K562 treated with DMSO at 1 percent for 24 hours (cell line): ENCODE measurements around the gene SLC16A14. TPM values are rescaled to one million over a fixed set of nuclear protein-coding genes. Genes with fewer than 3 reads are reported as not detected.

Source experiments
- total RNA-seq: library from RNA; unstranded; fragments of 300-600 nt; gene quantifications from 2 replicates; pipeline ENCODE4 v1.2.3, GENCODE V29; 2022; ENCODE audit warnings: low read depth; ENCODE audit not compliant: insufficient read depth

The SLC16A14 gene, protein sequence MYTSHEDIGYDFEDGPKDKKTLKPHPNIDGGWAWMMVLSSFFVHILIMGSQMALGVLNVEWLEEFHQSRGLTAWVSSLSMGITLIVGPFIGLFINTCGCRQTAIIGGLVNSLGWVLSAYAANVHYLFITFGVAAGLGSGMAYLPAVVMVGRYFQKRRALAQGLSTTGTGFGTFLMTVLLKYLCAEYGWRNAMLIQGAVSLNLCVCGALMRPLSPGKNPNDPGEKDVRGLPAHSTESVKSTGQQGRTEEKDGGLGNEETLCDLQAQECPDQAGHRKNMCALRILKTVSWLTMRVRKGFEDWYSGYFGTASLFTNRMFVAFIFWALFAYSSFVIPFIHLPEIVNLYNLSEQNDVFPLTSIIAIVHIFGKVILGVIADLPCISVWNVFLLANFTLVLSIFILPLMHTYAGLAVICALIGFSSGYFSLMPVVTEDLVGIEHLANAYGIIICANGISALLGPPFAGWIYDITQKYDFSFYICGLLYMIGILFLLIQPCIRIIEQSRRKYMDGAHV
- total RNA-seq, result not detected in 2 replicates

DNA sequence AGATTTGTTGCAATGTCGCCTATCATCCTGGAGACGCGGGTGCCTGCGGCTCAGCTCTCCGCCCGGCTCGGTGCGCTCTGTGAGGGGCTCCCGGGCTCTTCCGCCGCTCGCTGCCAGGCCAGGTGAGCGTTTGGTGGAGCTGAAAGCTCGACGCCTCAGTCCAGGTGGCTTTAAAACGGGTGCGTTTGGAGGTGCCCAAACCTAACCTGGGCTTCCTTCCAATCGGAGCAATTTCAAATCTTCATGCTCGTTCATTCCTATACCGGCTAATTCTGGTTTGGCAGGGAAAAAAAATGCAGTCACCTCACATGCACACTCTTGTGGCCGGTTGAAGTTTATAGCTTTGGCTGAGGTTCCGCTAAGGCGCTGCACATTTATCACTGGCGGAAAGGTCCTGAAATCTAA lies at the start of gene SLC16A14:
SLC16A14 (minus strand) TSS at position 274 of the 405 bp plus-strand sequence. CDS start 9,572 bp downstream, outside the sequence.

Other genes starting within 250 kb of the SLC16A14 start
- gene TRIP12, start 146.9 kb downstream of the SLC16A14 start, total RNA-seq, result 52.2 and 56.0 TPM in 2 replicates
- gene FBXO36, start 146.4 kb downstream of the SLC16A14 start, total RNA-seq, result 0.14 TPM in 1 of 2 replicates, not detected in the other
- 7.4 and 10.3 TPM in 2 replicates for gene SP110, start 151.1 kb upstream of the SLC16A14 start, total RNA-seq
- 0.47 TPM in 1 of 2 replicates, not detected in the other for gene SP140, start 156.8 kb upstream of the SLC16A14 start, total RNA-seq